WTC11 (cell line): ENCODE measurements around the gene PLEKHM3. TPM values are rescaled to one million over a fixed set of nuclear protein-coding genes. Genes with fewer than 3 reads are reported as not detected.
A peak's percentile ranks its signal among the peaks of the same experiment; 100 is the strongest.

Experiments
- ATAC-seq: fragments of 200-7000 bp; cut with Tn5 transposase; 2 replicates; pipeline ENCODE4 v1.10.0; 2021; ENCODE audit warnings: mild to moderate bottlenecking, moderate library complexity
- CTCF ChIA-PET: fragments of 300-600 bp; sonication (Branson Sonifier 250); formaldehyde crosslinking; loops from one replicate; lab custom pipeline; 2021; ENCODE audit warnings: antibody characterized with exemption; lab: Charles Lee
- POLR2A ChIA-PET: fragments of 350-600 bp; sonication (Branson Sonifier 250); formaldehyde crosslinking; loops from one replicate; lab custom pipeline; 2021; ENCODE audit warnings: antibody characterized with exemption; lab: Charles Lee
- DNase-seq: peaks from one replicate; pipeline ENCODE4 v3.0.0; 2021; ENCODE audit warnings: low spot score
- H3K27ac Mint-ChIP-seq: 2 replicates; pipeline ENCODE4 v1.8.0; 2021; ENCODE audit warnings: mixed read lengths
- H3K27me3 Mint-ChIP-seq: 2 replicates; pipeline ENCODE4 v1.8.0; 2021; ENCODE audit warnings: low read depth, mild to moderate bottlenecking, moderate library complexity, mixed read lengths
- H3K36me3 Mint-ChIP-seq: 2 replicates; pipeline ENCODE4 v1.8.0; 2021; ENCODE audit warnings: mixed read lengths
- H3K4me1 Mint-ChIP-seq: 2 replicates; pipeline ENCODE4 v1.8.0; 2022; ENCODE audit warnings: mixed read lengths
- H3K4me3 Mint-ChIP-seq: 2 replicates; pipeline ENCODE4 v1.8.0; 2021; ENCODE audit warnings: mild to moderate bottlenecking, moderate library complexity, mixed read lengths
- H3K9me3 Mint-ChIP-seq: 2 replicates; pipeline ENCODE4 v1.8.0; 2021; ENCODE audit warnings: mixed read lengths
- AR ChIP-seq: fragments of 250-450 bp; sonication (Bioruptor Pico); IDR thresholded peaks from 2 replicates; pipeline ENCODE4 v1.9.0; 2021; ENCODE audit warnings: mild to moderate bottlenecking
- CREB1 ChIP-seq: sonication (generic); formaldehyde crosslinking; IDR thresholded peaks from 2 replicates; pipeline ENCODE4 v1.8.0; 2023; ENCODE audit warnings: mild to moderate bottlenecking, missing genetic modification reagents
- E2F1 ChIP-seq: sonication (generic); formaldehyde crosslinking; IDR thresholded peaks from 2 replicates; pipeline ENCODE4 v1.8.0; 2022; ENCODE audit warnings: mild to moderate bottlenecking, missing genetic modification reagents
- E2F5 ChIP-seq: sonication (generic); formaldehyde crosslinking; IDR thresholded peaks from 2 replicates; pipeline ENCODE4 v1.8.1; 2022; ENCODE audit warnings: mild to moderate bottlenecking, moderate library complexity, missing genetic modification reagents
- HMGXB4 ChIP-seq: sonication (generic); formaldehyde crosslinking; IDR thresholded peaks from 2 replicates; pipeline ENCODE4 v1.8.1; 2023; ENCODE audit warnings: mild to moderate bottlenecking, moderate library complexity, missing genetic modification reagents
- IRF1 ChIP-seq: sonication (generic); formaldehyde crosslinking; IDR thresholded peaks from 2 replicates; pipeline ENCODE4 v1.8.0; 2023; ENCODE audit warnings: missing genetic modification reagents
- PRDM15 ChIP-seq: sonication (generic); formaldehyde crosslinking; IDR thresholded peaks from 2 replicates; pipeline ENCODE4 v1.8.0; 2022; ENCODE audit warnings: missing genetic modification reagents
- PREB ChIP-seq: sonication (generic); formaldehyde crosslinking; IDR thresholded peaks from 2 replicates; pipeline ENCODE4 v1.8.1; 2022; ENCODE audit warnings: mild to moderate bottlenecking, missing genetic modification reagents, moderate library complexity, borderline replicate concordance
- RELA ChIP-seq: sonication (generic); formaldehyde crosslinking; IDR thresholded peaks from 2 replicates; pipeline ENCODE4 v1.8.1; 2022; ENCODE audit warnings: missing genetic modification reagents, mild to moderate bottlenecking, borderline replicate concordance
- RORB ChIP-seq: fragments of 250-450 bp; sonication (Bioruptor Pico); IDR thresholded peaks from 2 replicates; pipeline ENCODE4 v1.9.0; 2021; ENCODE audit warnings: mild to moderate bottlenecking
- ZNF121 ChIP-seq: sonication (generic); formaldehyde crosslinking; IDR thresholded peaks from 2 replicates; pipeline ENCODE4 v1.8.0; 2023; ENCODE audit warnings: missing genetic modification reagents
- ZNF232 ChIP-seq: sonication (generic); formaldehyde crosslinking; IDR thresholded peaks from 2 replicates; pipeline ENCODE4 v1.8.0; 2022; ENCODE audit warnings: mild to moderate bottlenecking, missing genetic modification reagents
- ZNF317 ChIP-seq: sonication (generic); formaldehyde crosslinking; IDR thresholded peaks from 2 replicates; pipeline ENCODE4 v1.8.1; 2023; ENCODE audit warnings: low read depth, mild to moderate bottlenecking, moderate library complexity, missing genetic modification reagents, borderline replicate concordance
- ZNF425 ChIP-seq: fragments of 250-450 bp; sonication (Bioruptor Pico); conservative IDR thresholded peaks from 2 replicates; pipeline ENCODE4 v1.9.0; 2021; ENCODE audit warnings: mild to moderate bottlenecking
- ZNF671 ChIP-seq: fragments of 250-450 bp; sonication (Bioruptor Pico); IDR thresholded peaks from 2 replicates; pipeline ENCODE4 v1.8.0; 2021; ENCODE audit warnings: mild to moderate bottlenecking
- total RNA-seq: library from RNA; stranded (reverse); gene quantifications from 3 replicates; pipeline ENCODE4 v1.2.3, GENCODE V29; 2021

Gene PLEKHM3
- total RNA-seq, 1 experiment from 2014 or later, result 5.8 TPM

- TF ChIP-seq HMGXB4 (CRISPR knock-in tag) (no peak), ZNF232 (CRISPR knock-in tag) (no peak), RORB (CRISPR knock-in tag) (no peak), RELA (CRISPR knock-in tag) (no peak)
These were observed 234.4 kb downstream of the PLEKHM3 start (continued) for GRCh38 chr2:207790898-207791297.

GRCh38 chr2:207787800-207788199 is 237.5 kb downstream of the PLEKHM3 start:
- no peak for DNase-seq
- POLR2A ChIA-PET, result no interaction called here
- Mint-ChIP-seq H3K9me3 (no peaks in the 10 kb centered on the region), H3K36me3 (no peaks in the 10 kb centered on the region), H3K4me3 (no peak overlapping the region), H3K27me3 (no peaks in the 10 kb centered on the region), H3K4me1 (peaks cover 25% of the 10 kb centered on the region), H3K27ac (peak overlapping the region; percentile 0; the same call in 1 of the 2 replicates)
- CTCF ChIA-PET, result no interaction called here
- no peak for TF ChIP-seq PRDM15 (CRISPR knock-in tag)
- no peak for TF ChIP-seq PREB (CRISPR knock-in tag)
- TF ChIP-seq ZNF317, result no peak
- no peak for TF ChIP-seq AR (CRISPR knock-in tag)
- TF ChIP-seq ZNF121 (CRISPR knock-in tag), result no peak
- no peak for TF ChIP-seq RELA (CRISPR knock-in tag)
- no peak for ATAC-seq

- ChIA-PET CTCF (no interaction called here), POLR2A (no interaction called here)
- no peak for ATAC-seq
- no peak overlapping the region for H3K4me3 Mint-ChIP-seq
- no peaks in the 10 kb centered on the region for H3K36me3 Mint-ChIP-seq
- no peak for DNase-seq
- H3K4me1 Mint-ChIP-seq, result peaks cover 20% of the 10 kb centered on the region
- H3K27ac Mint-ChIP-seq, result no peak overlapping the region
- H3K9me3 Mint-ChIP-seq, result no peaks in the 10 kb centered on the region
- H3K27me3 Mint-ChIP-seq, result no peaks in the 10 kb centered on the region
- no peak for TF ChIP-seq CREB1
- no peak for TF ChIP-seq IRF1
- TF ChIP-seq AR (CRISPR knock-in tag), result no peak
- no peak for TF ChIP-seq ZNF671
- TF ChIP-seq E2F1, result no peak
- TF ChIP-seq ZNF425 (CRISPR knock-in tag), result no peak
- no peak for TF ChIP-seq E2F5
These were observed 238.3 kb downstream of the PLEKHM3 start for GRCh38 chr2:207787017-207787416.
